Loucy (cell line): ENCODE data around the gene PPP2R5B.

ENCODE experiments used
- H2AFZ ChIP-seq: fragments of 200-600 bp; sonication (generic); 2 replicates; pipeline ENCODE4 v1.6.0; 2016; ENCODE audit warnings: antibody characterized with exemption, mild to moderate bottlenecking, low read length, moderate library complexity
- H3F3A ChIP-seq: fragments of 200-600 bp; 2 replicates; pipeline ENCODE4 v1.6.0; 2016; ENCODE audit warnings: antibody characterized with exemption, low read depth, mild to moderate bottlenecking
- H3K27me3 ChIP-seq: fragments of 200-600 bp; sonication (generic); 2 replicates; pipeline ENCODE4 v1.6.1; 2014; ENCODE audit warnings: low read length, mild to moderate bottlenecking; ENCODE audit not compliant: insufficient read depth, poor library complexity, severe bottlenecking
- H3K36me3 ChIP-seq: fragments of 200-600 bp; sonication (generic); 2 replicates; pipeline ENCODE4 v1.6.1; 2016; ENCODE audit warnings: low read length; ENCODE audit not compliant: insufficient read depth
- H3K4me1 ChIP-seq: fragments of 200-600 bp; sonication (generic); 2 replicates; pipeline ENCODE4 v1.5.1; 2014; ENCODE audit warnings: low read length, mild to moderate bottlenecking; ENCODE audit not compliant: insufficient read depth, poor library complexity, severe bottlenecking
- H3K4me2 ChIP-seq: fragments of 200-600 bp; sonication (generic); 2 replicates; pipeline ENCODE4 v1.6.0; 2014; ENCODE audit warnings: antibody characterized with exemption, low read length, low read depth, mild to moderate bottlenecking; ENCODE audit not compliant: poor library complexity, severe bottlenecking
- H3K4me3 ChIP-seq: fragments of 200-600 bp; sonication (generic); 2 replicates; pipeline ENCODE4 v1.5.1; 2014; ENCODE audit warnings: low read length, mild to moderate bottlenecking, mixed read lengths; ENCODE audit not compliant: poor library complexity, severe bottlenecking
- H3K79me2 ChIP-seq: fragments of 200-600 bp; sonication (generic); 2 replicates; pipeline ENCODE4 v1.6.1; 2014; ENCODE audit warnings: low read length; ENCODE audit not compliant: insufficient read depth
- H3K9ac ChIP-seq: fragments of 200-600 bp; sonication (generic); 2 replicates; pipeline ENCODE4 v1.6.0; 2014; ENCODE audit warnings: mild to moderate bottlenecking, low read depth, low read length, moderate library complexity; ENCODE audit not compliant: poor library complexity, severe bottlenecking
- H3K9me2 ChIP-seq: fragments of 200-600 bp; sonication (generic); replicated peaks from 2 replicates; pipeline ENCODE4 v1.6.1; 2016; ENCODE audit warnings: low read depth, low read length, mixed read lengths
- H3K9me3 ChIP-seq: fragments of 200-600 bp; sonication (generic); 2 replicates; pipeline ENCODE4 v1.6.1; 2014; ENCODE audit warnings: mild to moderate bottlenecking, antibody characterized with exemption, low read length, low read depth; ENCODE audit not compliant: insufficient read depth
- H4K20me1 ChIP-seq: fragments of 200-600 bp; sonication (generic); 2 replicates; pipeline ENCODE4 v1.6.0; 2014; ENCODE audit warnings: antibody characterized with exemption, low read length, mild to moderate bottlenecking; ENCODE audit not compliant: insufficient read depth, poor library complexity, severe bottlenecking
- EZH2phosphoT487 ChIP-seq: fragments of 200-600 bp; IDR thresholded peaks from 2 replicates; pipeline ENCODE4 v1.6.1; 2018; ENCODE audit warnings: antibody characterized with exemption, mild to moderate bottlenecking, moderate library complexity, borderline replicate concordance
- TF ChIP-seq, protein P1 (sequence below): fragments of 200-600 bp; sonication (generic); conservative IDR thresholded peaks from 2 replicates; pipeline ENCODE4 v1.5.1; 2014; ENCODE audit warnings: mild to moderate bottlenecking, antibody characterized with exemption, low read length

The PPP2R5B gene

DNA sequence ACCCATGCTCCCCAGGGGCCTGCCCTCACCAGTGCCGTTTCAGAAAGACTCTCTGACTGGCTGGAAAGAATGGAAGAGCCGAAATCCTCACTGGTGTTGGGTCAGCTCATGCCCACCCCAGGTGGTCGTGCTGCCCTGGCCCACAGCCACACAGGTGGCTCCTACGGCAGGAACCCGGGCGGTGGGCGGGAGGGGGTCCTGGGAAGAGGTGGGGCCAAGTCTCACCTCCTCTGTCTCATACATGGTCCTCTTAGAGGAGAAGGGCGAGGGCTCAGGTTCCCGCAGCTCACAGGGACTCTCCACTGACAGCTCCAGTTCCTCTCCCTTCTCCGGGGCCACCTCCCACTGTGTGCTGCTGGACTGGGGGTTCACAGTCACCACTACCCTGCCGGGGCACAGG lies 15.7 kb upstream of the PPP2R5B start:
- Histone ChIP-seq H3K27me3 (no peaks in the 10 kb centered on the region), H2AFZ (no peak overlapping the region), H3K4me2 (no peak overlapping the region), H3K9ac (no peak overlapping the region), H4K20me1 (no peaks in the 10 kb centered on the region), H3F3A (no peaks in the 10 kb centered on the region), H3K9me2 (no peaks in the 10 kb centered on the region), H3K79me2 (no peaks in the 10 kb centered on the region), H3K9me3 (no peaks in the 10 kb centered on the region), H3K4me3 (no peak overlapping the region), H3K36me3 (peaks cover 11% of the 10 kb centered on the region; the same call in 1 of the 2 replicates), H3K4me1 (no peaks in the 10 kb centered on the region)
- TF ChIP-seq, protein P1, sequence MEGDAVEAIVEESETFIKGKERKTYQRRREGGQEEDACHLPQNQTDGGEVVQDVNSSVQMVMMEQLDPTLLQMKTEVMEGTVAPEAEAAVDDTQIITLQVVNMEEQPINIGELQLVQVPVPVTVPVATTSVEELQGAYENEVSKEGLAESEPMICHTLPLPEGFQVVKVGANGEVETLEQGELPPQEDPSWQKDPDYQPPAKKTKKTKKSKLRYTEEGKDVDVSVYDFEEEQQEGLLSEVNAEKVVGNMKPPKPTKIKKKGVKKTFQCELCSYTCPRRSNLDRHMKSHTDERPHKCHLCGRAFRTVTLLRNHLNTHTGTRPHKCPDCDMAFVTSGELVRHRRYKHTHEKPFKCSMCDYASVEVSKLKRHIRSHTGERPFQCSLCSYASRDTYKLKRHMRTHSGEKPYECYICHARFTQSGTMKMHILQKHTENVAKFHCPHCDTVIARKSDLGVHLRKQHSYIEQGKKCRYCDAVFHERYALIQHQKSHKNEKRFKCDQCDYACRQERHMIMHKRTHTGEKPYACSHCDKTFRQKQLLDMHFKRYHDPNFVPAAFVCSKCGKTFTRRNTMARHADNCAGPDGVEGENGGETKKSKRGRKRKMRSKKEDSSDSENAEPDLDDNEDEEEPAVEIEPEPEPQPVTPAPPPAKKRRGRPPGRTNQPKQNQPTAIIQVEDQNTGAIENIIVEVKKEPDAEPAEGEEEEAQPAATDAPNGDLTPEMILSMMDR: no peak
- no peak for TF ChIP-seq EZH2phosphoT487

DNA sequence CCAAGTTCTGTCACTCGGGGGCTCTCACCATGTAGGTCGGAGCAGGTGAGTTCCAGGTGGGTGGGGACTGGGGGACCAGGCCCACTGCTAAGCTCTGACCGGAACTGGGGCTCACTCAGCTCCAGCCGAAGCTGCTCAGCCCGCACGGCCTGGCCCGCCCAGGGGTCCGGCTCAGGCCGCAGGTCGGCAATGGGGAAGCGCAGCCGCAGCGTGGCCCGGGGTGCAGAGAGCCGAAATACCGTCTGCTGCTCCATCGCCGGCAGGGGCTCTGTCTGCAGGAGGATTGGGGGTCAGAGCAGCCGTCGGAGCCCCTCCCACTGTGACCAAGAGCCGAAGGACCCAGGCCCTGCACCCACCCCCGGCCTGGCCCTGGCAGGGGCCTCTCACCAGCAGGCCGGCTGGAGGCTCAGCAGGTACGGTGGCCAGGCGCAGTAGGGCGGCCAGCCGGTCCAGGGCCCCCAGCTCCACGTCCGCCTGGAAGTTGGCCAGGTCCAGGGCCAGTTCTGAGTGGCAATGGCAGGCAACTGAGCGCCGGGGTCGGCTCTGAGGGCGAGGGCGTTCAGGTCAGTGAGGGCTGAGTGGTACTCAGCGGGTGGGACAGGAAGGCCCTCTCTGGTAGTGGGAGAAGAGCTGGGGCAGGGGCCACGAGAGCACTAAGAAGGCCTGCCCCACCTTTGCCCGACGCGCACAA lies 14.7 kb upstream of the PPP2R5B start:
- no peak overlapping the region for H3K4me3 ChIP-seq
- no peaks in the 10 kb centered on the region for H3K79me2 ChIP-seq
- H3K27me3 ChIP-seq: no peaks in the 10 kb centered on the region
- no peaks in the 10 kb centered on the region for H3K9me3 ChIP-seq
- no peak overlapping the region for H2AFZ ChIP-seq
- no peak overlapping the region for H3K9ac ChIP-seq
- H3K36me3 ChIP-seq: peaks cover 11% of the 10 kb centered on the region; the same call in 1 of the 2 replicates
- no peak overlapping the region for H3K4me2 ChIP-seq
- TF ChIP-seq, protein P1: no peak
- no peak for TF ChIP-seq EZH2phosphoT487
- H3K4me1 ChIP-seq: no peaks in the 10 kb centered on the region
- H3K9me2 ChIP-seq: no peaks in the 10 kb centered on the region
- H3F3A ChIP-seq: no peaks in the 10 kb centered on the region
- H4K20me1 ChIP-seq: no peaks in the 10 kb centered on the region

DNA sequence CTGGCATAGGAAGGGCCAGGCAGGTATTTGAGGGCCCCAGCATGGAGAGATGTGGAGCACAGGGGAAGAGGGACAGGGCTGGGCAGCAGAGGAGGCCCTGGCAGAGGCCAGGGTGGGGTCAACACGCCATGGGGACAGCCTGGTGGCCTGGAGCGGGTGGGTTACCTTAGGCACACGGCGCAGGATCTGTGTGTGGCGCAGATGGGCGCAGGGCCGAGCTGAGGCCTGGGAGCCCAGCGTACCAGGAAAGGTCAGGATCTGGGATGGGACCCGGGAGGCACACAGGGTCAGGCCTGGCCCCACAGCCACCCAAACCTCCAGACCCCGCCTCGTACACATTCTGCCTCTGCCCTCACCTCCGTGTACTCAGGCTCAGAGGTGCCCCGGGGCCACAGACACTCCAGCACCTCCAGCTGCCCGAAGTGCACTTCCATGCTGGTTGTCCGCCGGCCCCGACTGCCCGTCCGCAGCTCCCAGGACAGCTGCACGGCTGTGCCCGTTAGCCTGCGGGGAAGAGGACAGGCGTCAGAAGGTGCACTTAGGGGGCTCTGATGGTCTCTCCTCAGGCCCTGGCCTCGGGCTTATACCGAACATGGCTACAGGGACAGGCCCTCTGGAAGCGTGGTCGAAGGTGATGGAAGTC lies 13.9 kb upstream of the PPP2R5B start:
- no peak overlapping the region for H3K9ac ChIP-seq
- no peak overlapping the region for H2AFZ ChIP-seq
- H4K20me1 ChIP-seq: no peaks in the 10 kb centered on the region
- H3K4me3 ChIP-seq: no peak overlapping the region
- no peak overlapping the region for H3K4me2 ChIP-seq
- H3K9me2 ChIP-seq: no peaks in the 10 kb centered on the region
- peaks cover 3% of the 10 kb centered on the region for H3K4me1 ChIP-seq
- H3K27me3 ChIP-seq: no peaks in the 10 kb centered on the region
- no peaks in the 10 kb centered on the region for H3K9me3 ChIP-seq
- TF ChIP-seq EZH2phosphoT487: no peak
- TF ChIP-seq, protein P1: no peak
- peaks cover 6% of the 10 kb centered on the region; the same call in 1 of the 2 replicates for H3K36me3 ChIP-seq
- peaks cover 6% of the 10 kb centered on the region; the same call in 1 of the 2 replicates for H3K79me2 ChIP-seq
- no peaks in the 10 kb centered on the region for H3F3A ChIP-seq
